GM12878 (cell line): ENCODE results near the gene VEPH1. TPM values are rescaled to one million over a fixed set of nuclear protein-coding genes. Genes with fewer than 3 reads are reported as not detected.

ENCODE experiments used
- ATAC-seq: fragments of 200-7000 bp; cut with Tn5 transposase; 3 replicates; pipeline ENCODE4 v1.9.1; 2020; ENCODE audit warnings: mild to moderate bottlenecking, moderate library complexity
- BruUV-seq: library from RNA; stranded (reverse); fragments of 400-500 nt; replicated peaks from 2 replicates; lab custom pipeline; 2021; lab: Mats Ljungman, UMichigan
- CTCF ChIA-PET: fragments of 300-600 bp; sonication (Branson Sonifier 250); formaldehyde crosslinking; extraction: SDS; loops from one replicate; lab custom pipeline; 2021; ENCODE audit warnings: inconsistent platforms; lab: Yijun Ruan, JAX
- POLR2A ChIA-PET: fragments of 350-600 bp; formaldehyde crosslinking; extraction: SDS; loops from one replicate; lab custom pipeline; 2021; ENCODE audit warnings: inconsistent platforms; lab: Charles Lee
- RAD21 ChIA-PET: fragments of 300-600 bp; sonication (Branson Sonifier 250); formaldehyde crosslinking; loops from one replicate; lab custom pipeline; 2023; ENCODE audit warnings: antibody characterized with exemption; ENCODE audit not compliant: unreplicated experiment; lab: Charles Lee
- SMC1A ChIA-PET: fragments of 300-600 bp; sonication (Branson Sonifier 250); formaldehyde crosslinking; loops from one replicate; lab custom pipeline; 2023; ENCODE audit not compliant: unreplicated experiment, uncharacterized antibody; lab: Charles Lee
- DNase-seq: peaks from one replicate; pipeline ENCODE4 v3.0.0-alpha.2; 2011; ENCODE audit warnings: low read depth, low spot score
- FAIRE-seq: peaks from 3 replicates; lab custom pipeline; 2011; peaks lifted over from hg19 to GRCh38; lab: Jason Lieb, UNC
- H2AFZ ChIP-seq: 2 replicates; pipeline ENCODE4 v1.6.0; 2011; ENCODE audit warnings: low read depth, low read length, control low read depth; ENCODE audit not compliant: control insufficient read depth
- H3K27ac ChIP-seq: 2 replicates; pipeline ENCODE4 v1.5.1; 2011; ENCODE audit warnings: control low read depth; ENCODE audit not compliant: control insufficient read depth, insufficient read depth
- H3K27me3 ChIP-seq, 2 experiments: replicated peaks in 1 of 2; 2 replicates each; pipeline versions ENCODE4 v1.6.0 to v1.6.1; 2011; ENCODE audit warnings: low read length in 1 of 2; ENCODE audit not compliant: control insufficient read depth in 2 of 2, insufficient read depth in 2 of 2
- H3K36me3 ChIP-seq, 2 experiments: 2 replicates each; pipeline ENCODE4 v1.5.1; 2011; ENCODE audit warnings: low read length in 1 of 2; ENCODE audit not compliant: control insufficient read depth in 2 of 2, insufficient read depth in 2 of 2
- H3K4me1 ChIP-seq: 2 replicates; pipeline ENCODE4 v1.6.1; 2011; ENCODE audit warnings: mild to moderate bottlenecking, low read length, moderate library complexity, mixed read lengths; ENCODE audit not compliant: control insufficient read depth, insufficient read depth
- H3K4me2 ChIP-seq: 2 replicates; pipeline ENCODE4 v1.6.0; 2011; ENCODE audit warnings: control low read depth; ENCODE audit not compliant: control insufficient read depth, insufficient read depth
- H3K4me3 ChIP-seq: fragments of 200-600 bp; sonication (generic); 2 replicates; pipeline ENCODE4 v1.5.1; 2016
- H3K79me2 ChIP-seq: 2 replicates; pipeline ENCODE4 v1.6.0; 2011; ENCODE audit warnings: low read length; ENCODE audit not compliant: control insufficient read depth, insufficient read depth
- H3K9ac ChIP-seq: 2 replicates; pipeline ENCODE4 v1.8.0; 2011; ENCODE audit warnings: low read length, control low read depth, mixed read lengths; ENCODE audit not compliant: control insufficient read depth, insufficient read depth
- H3K9me3 ChIP-seq: replicated peaks from 3 replicates; pipeline ENCODE4 v1.5.1; 2011; ENCODE audit warnings: mild to moderate bottlenecking, low read length; ENCODE audit not compliant: control insufficient read depth, insufficient read depth
- H4K20me1 ChIP-seq: 2 replicates; pipeline ENCODE4 v1.6.0; 2011; ENCODE audit not compliant: control insufficient read depth, insufficient read depth
- ATF7 ChIP-seq: fragments of 450-650 bp; IDR thresholded peaks from 2 replicates; pipeline ENCODE4 v1.6.1; 2016; ENCODE audit warnings: low read depth, mild to moderate bottlenecking
- CBFB ChIP-seq: IDR thresholded peaks from 2 replicates; pipeline ENCODE4 v1.6.1; 2016; ENCODE audit warnings: antibody characterized with exemption, low read depth
- EED ChIP-seq: sonication (generic); IDR thresholded peaks from 2 replicates; pipeline ENCODE4 v1.6.1; 2016; ENCODE audit warnings: antibody characterized with exemption, low read depth
- EGR1 ChIP-seq, 2 experiments: IDR thresholded peaks; 1 replicate in 1 of 2; 2 replicates in 1 of 2; pipeline ENCODE4 v1.6.1; 2011 to 2012; ENCODE audit warnings: low read depth in 2 of 2, low read length in 2 of 2, borderline replicate concordance in 1 of 2, mild to moderate bottlenecking in 1 of 2, moderate library complexity in 1 of 2
- HDAC2 ChIP-seq: fragments of 200-600 bp; sonication (generic); IDR thresholded peaks from 2 replicates; pipeline ENCODE4 v1.6.1; 2017
- JUNB ChIP-seq: IDR thresholded peaks from 2 replicates; pipeline ENCODE4 v1.6.1; 2016; ENCODE audit warnings: antibody characterized with exemption, mild to moderate bottlenecking
- LARP7 ChIP-seq: fragments of 450-650 bp; IDR thresholded peaks from 2 replicates; pipeline ENCODE4 v1.6.1; 2017; ENCODE audit warnings: mild to moderate bottlenecking
- MTA2 ChIP-seq: fragments of 450-650 bp; IDR thresholded peaks from 2 replicates; pipeline ENCODE4 v1.6.1; 2016; ENCODE audit warnings: low read depth, mild to moderate bottlenecking, moderate library complexity
- NFYA ChIP-seq: IDR thresholded peaks from 2 replicates; pipeline ENCODE4 v1.6.1; 2011; ENCODE audit warnings: low read depth, mild to moderate bottlenecking, low read length, improper control_type of control experiment, borderline replicate concordance
- PAX5 ChIP-seq: IDR thresholded peaks from 2 replicates; pipeline ENCODE4 v1.6.1; 2011; ENCODE audit warnings: low read depth, low read length, borderline replicate concordance
- POLR2AphosphoS5 ChIP-seq: IDR thresholded peaks from 2 replicates; pipeline ENCODE4 v1.6.1; 2011; ENCODE audit warnings: mild to moderate bottlenecking, low read length, inconsistent platforms
- POU2F2 ChIP-seq: IDR thresholded peaks from 3 replicates; pipeline ENCODE4 v1.6.1; 2011; ENCODE audit warnings: low read depth, mild to moderate bottlenecking, low read length, borderline replicate concordance
- RAD51 ChIP-seq: fragments of 450-650 bp; IDR thresholded peaks from 2 replicates; pipeline ENCODE4 v1.6.1; 2016; ENCODE audit warnings: moderate library complexity, mild to moderate bottlenecking, inconsistent platforms
- SREBF1 ChIP-seq: IDR thresholded peaks from 2 replicates; pipeline ENCODE4 v1.6.1; 2012; ENCODE audit warnings: mild to moderate bottlenecking, low read length
- TAF1 ChIP-seq: IDR thresholded peaks from 2 replicates; pipeline ENCODE4 v1.6.1; 2011; ENCODE audit warnings: mild to moderate bottlenecking, low read depth, low read length, borderline replicate concordance
- ZNF24 ChIP-seq: fragments of 450-650 bp; IDR thresholded peaks from 2 replicates; pipeline ENCODE4 v1.6.1; 2017; ENCODE audit warnings: antibody characterized with exemption, mild to moderate bottlenecking
- WGBS: methylation state at CpG from one replicate; pipeline ENCODE4 v1.1.6; 2016; ENCODE audit warnings: low lambda C conversion rate; ENCODE audit not compliant: insufficient replicate concordance, insufficient coverage; ENCODE audit errors: missing lambda C conversion rate; 5-methylcytosine and 5-hydroxymethylcytosine counted together
- in situ Hi-C: fragments of 300-500 bp; cut with MboI; formaldehyde crosslinking; loops from 9 replicates; pipeline ENCODE4 v1.14.3; 2018; ENCODE audit warnings: mixed read lengths
- intact Hi-C: fragments of 100-400 bp; cut with micrococcal nuclease; formaldehyde crosslinking; loops from one replicate; pipeline ENCODE4 v1.14.2; 2022; ENCODE audit not compliant: unreplicated experiment
- polyA plus RNA-seq, 11 experiments: library from polyadenylated mRNA; depleted of rRNA in 4 of 11; unstranded in 6 of 11; stranded (reverse) in 5 of 11; fragments of >200 nt; fragmentation: Nextera tagmentation in 4 of 11; fragmentation: Illumina TruSeq in 1 of 11; extraction: Ambion mirVana in 4 of 11; extraction: Trizol in 1 of 11; gene quantifications; 1 replicate in 1 of 11; 2 replicates in 10 of 11; pipeline versions ENCODE4 v1.2.1 to v1.2.3, GENCODE V29; 2011 to 2016; ENCODE audit warnings: inconsistent platforms in 2 of 11, missing spikeins in 2 of 11, low read depth in 1 of 11
- total RNA-seq, 4 experiments: library from RNA; depleted of rRNA in 3 of 4; stranded (reverse); fragments of >200 nt in 3 of 4; fragmentation: Illumina TruSeq in 1 of 4; extraction: Trizol in 1 of 4; gene quantifications; 2 replicates each; pipeline versions ENCODE4 v1.2.1 to v1.2.3, GENCODE V29; 2013 to 2021
- TF ChIP-seq, protein P1 (sequence below): fragments of 450-650 bp; IDR thresholded peaks from 2 replicates; pipeline ENCODE4 v1.6.1; 2016; ENCODE audit warnings: mild to moderate bottlenecking
- TF ChIP-seq, protein P2 (sequence below): IDR thresholded peaks from 2 replicates; pipeline ENCODE4 v1.6.1; 2011; ENCODE audit warnings: mild to moderate bottlenecking, low read depth, low read length, moderate library complexity; ENCODE audit not compliant: insufficient replicate concordance

The VEPH1 gene
- total and polyA plus RNA-seq, 10 of the 15 experiments (the other 5 are each of a cell fraction or from before 2014, with no cell fraction given): 0.04 to 0.26 (median 0.17) TPM; not detected in 7

DNA sequence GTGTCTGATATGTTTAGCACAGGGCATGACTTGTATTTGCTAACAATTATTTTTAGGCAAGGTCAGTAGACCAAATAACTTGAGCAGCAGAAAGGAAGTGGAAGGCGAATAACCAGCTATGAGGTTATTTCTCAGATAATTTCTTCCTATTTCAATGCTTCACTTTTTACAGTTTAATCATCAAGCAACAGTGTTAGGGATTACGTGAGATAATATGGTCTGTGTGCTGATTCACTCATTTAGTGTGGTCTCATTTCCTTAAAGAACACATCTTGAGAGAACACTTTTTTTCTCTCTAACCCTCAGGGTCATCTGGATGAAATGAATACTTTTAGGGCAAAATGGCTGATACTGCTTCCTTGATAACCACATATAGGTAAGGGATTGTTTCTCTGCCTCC, 217.2 kb downstream of the VEPH1 start:
- H3K79me2 ChIP-seq: no peaks in the 10 kb centered on the region
- no peak overlapping the region for H2AFZ ChIP-seq
- H3K27ac ChIP-seq: no peak overlapping the region
- H4K20me1 ChIP-seq: no peaks in the 10 kb centered on the region
- H3K4me2 ChIP-seq: no peak overlapping the region
- ChIA-PET RAD21 (no interaction called here), CTCF (no interaction called here), SMC1A (no interaction called here), POLR2A (no interaction called here)
- BruUV-seq: no TSS peak
- H3K9me3 ChIP-seq: no peaks in the 10 kb centered on the region
- H3K4me3 ChIP-seq: no peak overlapping the region
- ATAC-seq: no peak
- no peak for FAIRE-seq
- intact Hi-C loops (no loop called here), in situ Hi-C loops (no loop called here)
- no peaks in the 10 kb centered on the region for H3K36me3 ChIP-seq
- no peaks in the 10 kb centered on the region; a peak in 1 of 4 replicates for H3K27me3 ChIP-seq
- 0% methylated on average over 2 of the region's 2 CpGs for WGBS
- H3K4me1 ChIP-seq: no peaks in the 10 kb centered on the region
- DNase-seq: no peak
- no peak for TF ChIP-seq POLR2AphosphoS5
- TF ChIP-seq, protein P1, sequence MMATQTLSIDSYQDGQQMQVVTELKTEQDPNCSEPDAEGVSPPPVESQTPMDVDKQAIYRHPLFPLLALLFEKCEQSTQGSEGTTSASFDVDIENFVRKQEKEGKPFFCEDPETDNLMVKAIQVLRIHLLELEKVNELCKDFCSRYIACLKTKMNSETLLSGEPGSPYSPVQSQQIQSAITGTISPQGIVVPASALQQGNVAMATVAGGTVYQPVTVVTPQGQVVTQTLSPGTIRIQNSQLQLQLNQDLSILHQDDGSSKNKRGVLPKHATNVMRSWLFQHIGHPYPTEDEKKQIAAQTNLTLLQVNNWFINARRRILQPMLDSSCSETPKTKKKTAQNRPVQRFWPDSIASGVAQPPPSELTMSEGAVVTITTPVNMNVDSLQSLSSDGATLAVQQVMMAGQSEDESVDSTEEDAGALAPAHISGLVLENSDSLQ: no peak
- no peak for TF ChIP-seq JUNB
- TF ChIP-seq HDAC2: no peak
- TF ChIP-seq NFYA: no peak
- TF ChIP-seq EED: no peak
- TF ChIP-seq, protein P2, sequence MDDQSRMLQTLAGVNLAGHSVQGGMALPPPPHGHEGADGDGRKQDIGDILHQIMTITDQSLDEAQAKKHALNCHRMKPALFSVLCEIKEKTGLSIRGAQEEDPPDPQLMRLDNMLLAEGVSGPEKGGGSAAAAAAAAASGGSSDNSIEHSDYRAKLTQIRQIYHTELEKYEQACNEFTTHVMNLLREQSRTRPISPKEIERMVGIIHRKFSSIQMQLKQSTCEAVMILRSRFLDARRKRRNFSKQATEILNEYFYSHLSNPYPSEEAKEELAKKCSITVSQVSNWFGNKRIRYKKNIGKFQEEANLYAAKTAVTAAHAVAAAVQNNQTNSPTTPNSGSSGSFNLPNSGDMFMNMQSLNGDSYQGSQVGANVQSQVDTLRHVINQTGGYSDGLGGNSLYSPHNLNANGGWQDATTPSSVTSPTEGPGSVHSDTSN: no peak
- TF ChIP-seq ZNF24: no peak
- TF ChIP-seq EGR1 (IDR thresholded peaks at IDR 0.05; ENCODE audit: borderline replicate concordance in 1 of 2, low read depth in 2 of 2, low read length in 2 of 2): no peak
- TF ChIP-seq PAX5: no peak
- no peak for TF ChIP-seq CBFB
- no peak for TF ChIP-seq RAD51
- TF ChIP-seq POU2F2: no peak
- TF ChIP-seq MTA2: no peak
- TF ChIP-seq ATF7: no peak
- TF ChIP-seq TAF1: no peak
- no peak for TF ChIP-seq LARP7
- TF ChIP-seq SREBF1: no peak
- no peak overlapping the region for H3K9ac ChIP-seq
